ENCODE data around the gene SIGLEC7. TPM values are rescaled to one million over a fixed set of nuclear protein-coding genes. Genes with fewer than 3 reads are reported as not detected.

SIGLEC7 gene
- total RNA-seq, 2 donors from 2014 or later = not detected

- no peak overlapping the region for H3K4me3 Mint-ChIP-seq
- H3K36me3 Mint-ChIP-seq (ENCODE audit: low read depth) = no peaks in the 10 kb centered on the region
- H3K27ac Mint-ChIP-seq = no peak overlapping the region
- H3K9me3 Mint-ChIP-seq = peaks cover 6% of the 10 kb centered on the region
- H3K27me3 ChIP-seq (ENCODE audit: control insufficient read depth, insufficient read depth, low read length, poor library complexity, severe bottlenecking) = peaks cover 47% of the 10 kb centered on the region
- WGBS, 2 experiments (ENCODE audit: insufficient coverage in 1 of 2, insufficient read length in 1 of 2) = 82 to 96% methylated on average over 4 to 5 of the region's 5 CpGs
- DNase-seq = no peak
- H3K4me1 ChIP-seq (ENCODE audit: control insufficient read depth, insufficient read depth, low read length) = no peaks in the 10 kb centered on the region
- H3K27me3 Mint-ChIP-seq (ENCODE audit: insufficient read depth) = peaks cover 28% of the 10 kb centered on the region
- TF ChIP-seq CTCF (conservative IDR thresholded peaks at IDR 0.05) = no peak
- H3K36me3 ChIP-seq (ENCODE audit: control insufficient read depth, insufficient read depth, low read length) = no peaks in the 10 kb centered on the region
- H3K27ac ChIP-seq (ENCODE audit: low read depth, low read length) = no peak overlapping the region
- no peaks in the 10 kb centered on the region for H3K9me3 ChIP-seq (ENCODE audit: control insufficient read depth, low read length)
- H3K4me1 Mint-ChIP-seq = no peaks in the 10 kb centered on the region
- no peak overlapping the region for H3K9ac ChIP-seq (ENCODE audit: extremely low read depth, low read length, poor library complexity, severe bottlenecking)
- H3K4me3 ChIP-seq (ENCODE audit: low read length) = no peak overlapping the region
These were observed 31.6 kb downstream of the SIGLEC7 start for GRCh38 chr19:51173681-51174080.

GRCh38 chr19:51179256-51179655 is 37.2 kb downstream of the SIGLEC7 start:
- no peak for DNase-seq
- H3K36me3 ChIP-seq (ENCODE audit: control insufficient read depth, insufficient read depth, low read length) = no peaks in the 10 kb centered on the region
- TF ChIP-seq CTCF (conservative IDR thresholded peaks at IDR 0.05) = no peak
- peaks cover 32% of the 10 kb centered on the region for H3K27me3 Mint-ChIP-seq (ENCODE audit: insufficient read depth)
- no peak overlapping the region for H3K4me3 ChIP-seq (ENCODE audit: low read length)
- no peak overlapping the region for H3K27ac ChIP-seq (ENCODE audit: low read depth, low read length)
- no peak overlapping the region for H3K27ac Mint-ChIP-seq
- peaks cover 26% of the 10 kb centered on the region for H3K27me3 ChIP-seq (ENCODE audit: control insufficient read depth, insufficient read depth, low read length, poor library complexity, severe bottlenecking)
- WGBS, 2 experiments (ENCODE audit: insufficient coverage in 1 of 2, insufficient read length in 1 of 2) = 88 to 89% methylated on average over 1 of the region's 1 CpG
- H3K4me1 ChIP-seq (ENCODE audit: control insufficient read depth, insufficient read depth, low read length) = no peaks in the 10 kb centered on the region
- H3K4me1 Mint-ChIP-seq = no peaks in the 10 kb centered on the region
- no peaks in the 10 kb centered on the region for H3K9me3 ChIP-seq (ENCODE audit: control insufficient read depth, low read length)
- H3K9ac ChIP-seq (ENCODE audit: extremely low read depth, low read length, poor library complexity, severe bottlenecking) = no peak overlapping the region
- no peak overlapping the region for H3K4me3 Mint-ChIP-seq
- H3K9me3 Mint-ChIP-seq = no peaks in the 10 kb centered on the region
- no peaks in the 10 kb centered on the region for H3K36me3 Mint-ChIP-seq (ENCODE audit: low read depth)

GRCh38 chr19:51181377-51181912 is 39.3 kb downstream of the SIGLEC7 start:
- no peaks in the 10 kb centered on the region for H3K4me1 Mint-ChIP-seq
- no peaks in the 10 kb centered on the region for H3K9me3 ChIP-seq (ENCODE audit: control insufficient read depth, low read length)
- no peak overlapping the region for H3K4me3 ChIP-seq (ENCODE audit: low read length)
- H3K4me1 ChIP-seq (ENCODE audit: control insufficient read depth, insufficient read depth, low read length) = no peaks in the 10 kb centered on the region
- peaks cover 40% of the 10 kb centered on the region for H3K27me3 Mint-ChIP-seq (ENCODE audit: insufficient read depth)
- DNase-seq = no peak
- H3K9me3 Mint-ChIP-seq = no peaks in the 10 kb centered on the region
- H3K9ac ChIP-seq (ENCODE audit: extremely low read depth, low read length, poor library complexity, severe bottlenecking) = no peak overlapping the region
- H3K36me3 Mint-ChIP-seq (ENCODE audit: low read depth) = no peaks in the 10 kb centered on the region
- no peak for TF ChIP-seq CTCF (conservative IDR thresholded peaks at IDR 0.05)
- H3K4me3 Mint-ChIP-seq = no peak overlapping the region
- no peak overlapping the region for H3K27ac Mint-ChIP-seq
- H3K27me3 ChIP-seq (ENCODE audit: control insufficient read depth, insufficient read depth, low read length, poor library complexity, severe bottlenecking) = peaks cover 9% of the 10 kb centered on the region
- 89 to 95% methylated on average over 15 to 39 of the region's 39 CpGs for WGBS, 2 experiments (ENCODE audit: insufficient coverage in 1 of 2, insufficient read length in 1 of 2)
- no peak overlapping the region for H3K27ac ChIP-seq (ENCODE audit: low read depth, low read length)
- no peaks in the 10 kb centered on the region for H3K36me3 ChIP-seq (ENCODE audit: control insufficient read depth, insufficient read depth, low read length)
